Hepatocyte (in vitro differentiated cells): ENCODE data around the gene DENND4C. TPM values are rescaled to one million over a fixed set of nuclear protein-coding genes. Genes with fewer than 3 reads are reported as not detected.
"Not testable (repeated sequence)": the region's sequence is repeated elsewhere in the genome, so short reads cannot be mapped to it uniquely, and the experiment has no call there.

ENCODE experiments used
- DNase-seq: peaks from one replicate; pipeline ENCODE4 v3.0.0-alpha.2; 2016; ENCODE audit warnings: low spot score
- H2AFZ ChIP-seq: fragments of 200-600 bp; sonication (generic); 2 replicates; pipeline ENCODE4 v1.6.0; 2016; ENCODE audit warnings: antibody characterized with exemption, mild to moderate bottlenecking
- H3K27ac ChIP-seq: fragments of 200-600 bp; sonication (generic); 2 replicates; pipeline ENCODE4 v1.5.1; 2016; ENCODE audit warnings: mild to moderate bottlenecking
- H3K27me3 ChIP-seq: fragments of 200-600 bp; sonication (generic); 2 replicates; pipeline ENCODE4 v1.6.1; 2016
- H3K36me3 ChIP-seq: fragments of 200-600 bp; sonication (generic); replicated peaks from 2 replicates; pipeline ENCODE4 v1.5.1; 2016; ENCODE audit warnings: low read depth; ENCODE audit not compliant: insufficient read depth
- H3K4me1 ChIP-seq: fragments of 200-600 bp; sonication (generic); 2 replicates; pipeline ENCODE4 v1.5.1; 2016; ENCODE audit warnings: mild to moderate bottlenecking, moderate library complexity; ENCODE audit not compliant: insufficient read depth
- H3K4me2 ChIP-seq: fragments of 200-600 bp; sonication (generic); 2 replicates; pipeline ENCODE4 v1.6.0; 2016
- H3K4me3 ChIP-seq: fragments of 200-600 bp; sonication (generic); 2 replicates; pipeline ENCODE4 v1.5.1; 2016; ENCODE audit warnings: mild to moderate bottlenecking
- H3K79me2 ChIP-seq: fragments of 200-600 bp; sonication (generic); 2 replicates; pipeline ENCODE4 v1.6.0; 2017; ENCODE audit warnings: mild to moderate bottlenecking
- H3K9me2 ChIP-seq: fragments of 200-600 bp; sonication (generic); replicated peaks from 2 replicates; pipeline ENCODE4 v1.6.0; 2017; ENCODE audit warnings: mild to moderate bottlenecking; ENCODE audit not compliant: insufficient read depth
- H3K9me3 ChIP-seq: fragments of 200-600 bp; sonication (generic); 2 replicates; pipeline ENCODE4 v1.5.1; 2016; ENCODE audit warnings: low read depth, mild to moderate bottlenecking
- H4K20me1 ChIP-seq: fragments of 200-600 bp; sonication (generic); 2 replicates; pipeline ENCODE4 v1.6.0; 2016; ENCODE audit warnings: mild to moderate bottlenecking; ENCODE audit not compliant: insufficient read depth, poor library complexity, severe bottlenecking
- EZH2 ChIP-seq: fragments of 200-600 bp; sonication (generic); IDR thresholded peaks from 2 replicates; pipeline ENCODE4 v1.6.1; 2016; ENCODE audit warnings: antibody characterized with exemption, mild to moderate bottlenecking, borderline replicate concordance
- EZH2phosphoT487 ChIP-seq: fragments of 200-600 bp; sonication (generic); IDR thresholded peaks from one replicate; pipeline ENCODE4 v1.6.1; 2018; ENCODE audit warnings: antibody characterized with exemption, mild to moderate bottlenecking, low read depth, moderate library complexity; ENCODE audit not compliant: unreplicated experiment, severe bottlenecking
- WGBS: methylation state at CpG from one replicate; pipeline ENCODE4 v1.1.6; 2016; ENCODE audit warnings: low lambda C conversion rate; ENCODE audit errors: missing lambda C conversion rate; 5-methylcytosine and 5-hydroxymethylcytosine counted together
- polyA plus RNA-seq: library from polyadenylated mRNA; unstranded; fragments of >200 nt; fragmentation: Nextera tagmentation; extraction: Ambion mirVana; gene quantifications from 2 replicates; pipeline ENCODE4 v1.2.1, GENCODE V29; 2016
- total RNA-seq: library from RNA; depleted of rRNA; stranded (reverse); fragments of >200 nt; gene quantifications from 2 replicates; pipeline ENCODE4 v1.2.3, GENCODE V29; 2014
- TF ChIP-seq, protein P1 (sequence below): fragments of 200-600 bp; sonication (generic); IDR thresholded peaks from 2 replicates; pipeline ENCODE4 v1.5.1; 2016; ENCODE audit warnings: antibody characterized with exemption, mild to moderate bottlenecking; ENCODE audit not compliant: poor library complexity

Gene DENND4C
- total and polyA plus RNA-seq, 2 experiments from 2014 or later = 14.9 to 82.6 TPM

GRCh38 chr9:19252174-19252884 lies 21.8 kb downstream of the DENND4C start:
- Histone ChIP-seq H3K9me3 (no peaks in the 10 kb centered on the region), H3K27me3 (no peaks in the 10 kb centered on the region), H3K4me2 (no peak overlapping the region), H4K20me1 (peaks cover 70% of the 10 kb centered on the region), H3K4me3 (no peak overlapping the region), H3K36me3 (no peaks in the 10 kb centered on the region), H3K4me1 (no peaks in the 10 kb centered on the region), H2AFZ (no peak overlapping the region), H3K27ac (peak overlapping the region; percentile 75), H3K9me2 (no peaks in the 10 kb centered on the region), H3K79me2 (peaks cover 100% of the 10 kb centered on the region)
- no peak for DNase-seq
- 82% methylated on average over 7 of the region's 7 CpGs for WGBS
- TF ChIP-seq EZH2phosphoT487 (no peak), EZH2 (no peak)
- TF ChIP-seq, protein P1, sequence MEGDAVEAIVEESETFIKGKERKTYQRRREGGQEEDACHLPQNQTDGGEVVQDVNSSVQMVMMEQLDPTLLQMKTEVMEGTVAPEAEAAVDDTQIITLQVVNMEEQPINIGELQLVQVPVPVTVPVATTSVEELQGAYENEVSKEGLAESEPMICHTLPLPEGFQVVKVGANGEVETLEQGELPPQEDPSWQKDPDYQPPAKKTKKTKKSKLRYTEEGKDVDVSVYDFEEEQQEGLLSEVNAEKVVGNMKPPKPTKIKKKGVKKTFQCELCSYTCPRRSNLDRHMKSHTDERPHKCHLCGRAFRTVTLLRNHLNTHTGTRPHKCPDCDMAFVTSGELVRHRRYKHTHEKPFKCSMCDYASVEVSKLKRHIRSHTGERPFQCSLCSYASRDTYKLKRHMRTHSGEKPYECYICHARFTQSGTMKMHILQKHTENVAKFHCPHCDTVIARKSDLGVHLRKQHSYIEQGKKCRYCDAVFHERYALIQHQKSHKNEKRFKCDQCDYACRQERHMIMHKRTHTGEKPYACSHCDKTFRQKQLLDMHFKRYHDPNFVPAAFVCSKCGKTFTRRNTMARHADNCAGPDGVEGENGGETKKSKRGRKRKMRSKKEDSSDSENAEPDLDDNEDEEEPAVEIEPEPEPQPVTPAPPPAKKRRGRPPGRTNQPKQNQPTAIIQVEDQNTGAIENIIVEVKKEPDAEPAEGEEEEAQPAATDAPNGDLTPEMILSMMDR = no peak

- Histone ChIP-seq H3K4me3 (no peak overlapping the region), H3K9me2 (no peaks in the 10 kb centered on the region), H3K4me2 (no peak overlapping the region), H4K20me1 (peaks cover 67% of the 10 kb centered on the region), H3K27ac (no peak overlapping the region), H3K9me3 (no peaks in the 10 kb centered on the region), H3K79me2 (peaks cover 100% of the 10 kb centered on the region), H3K36me3 (no peaks in the 10 kb centered on the region), H3K4me1 (no peaks in the 10 kb centered on the region), H2AFZ (no peak overlapping the region), H3K27me3 (no peaks in the 10 kb centered on the region)
- no peak for DNase-seq
- WGBS = 94% methylated on average over 4 of the region's 4 CpGs
- TF ChIP-seq, protein P1 = no peak
- no peak for TF ChIP-seq EZH2phosphoT487
These were observed 22.4 kb downstream of the DENND4C start for GRCh38 chr9:19252885-19253219.

GRCh38 chr9:19255112-19255511 lies 24.6 kb downstream of the DENND4C start:
- no peaks in the 10 kb centered on the region for H3K36me3 ChIP-seq
- H3K79me2 ChIP-seq = peaks cover 100% of the 10 kb centered on the region
- WGBS = 96% methylated on average over 2 of the region's 2 CpGs
- H3K9me3 ChIP-seq = no peaks in the 10 kb centered on the region
- H3K4me3 ChIP-seq = no peak overlapping the region
- peaks cover 67% of the 10 kb centered on the region for H4K20me1 ChIP-seq
- DNase-seq = no peak
- H3K9me2 ChIP-seq = no peaks in the 10 kb centered on the region
- H2AFZ ChIP-seq = no peak overlapping the region
- H3K4me2 ChIP-seq = no peak overlapping the region
- H3K27me3 ChIP-seq = no peaks in the 10 kb centered on the region
- no peaks in the 10 kb centered on the region for H3K4me1 ChIP-seq
- no peak for TF ChIP-seq EZH2
- TF ChIP-seq, protein P1 = no peak
- no peak for TF ChIP-seq EZH2phosphoT487
- no peak overlapping the region for H3K27ac ChIP-seq

GRCh38 chr9:19255821-19256220 lies 25.3 kb downstream of the DENND4C start:
- Histone ChIP-seq H2AFZ (no peak overlapping the region), H3K4me3 (no peak overlapping the region), H4K20me1 (peaks cover 70% of the 10 kb centered on the region), H3K27ac (no peak overlapping the region), H3K4me1 (no peaks in the 10 kb centered on the region), H3K4me2 (no peak overlapping the region), H3K36me3 (no peaks in the 10 kb centered on the region), H3K27me3 (no peaks in the 10 kb centered on the region), H3K9me2 (no peaks in the 10 kb centered on the region), H3K9me3 (no peaks in the 10 kb centered on the region), H3K79me2 (peaks cover 100% of the 10 kb centered on the region)
- DNase-seq = no peak
- TF ChIP-seq, protein P1 = no peak
- TF ChIP-seq EZH2phosphoT487 = no peak
- TF ChIP-seq EZH2 = no peak

DNA sequence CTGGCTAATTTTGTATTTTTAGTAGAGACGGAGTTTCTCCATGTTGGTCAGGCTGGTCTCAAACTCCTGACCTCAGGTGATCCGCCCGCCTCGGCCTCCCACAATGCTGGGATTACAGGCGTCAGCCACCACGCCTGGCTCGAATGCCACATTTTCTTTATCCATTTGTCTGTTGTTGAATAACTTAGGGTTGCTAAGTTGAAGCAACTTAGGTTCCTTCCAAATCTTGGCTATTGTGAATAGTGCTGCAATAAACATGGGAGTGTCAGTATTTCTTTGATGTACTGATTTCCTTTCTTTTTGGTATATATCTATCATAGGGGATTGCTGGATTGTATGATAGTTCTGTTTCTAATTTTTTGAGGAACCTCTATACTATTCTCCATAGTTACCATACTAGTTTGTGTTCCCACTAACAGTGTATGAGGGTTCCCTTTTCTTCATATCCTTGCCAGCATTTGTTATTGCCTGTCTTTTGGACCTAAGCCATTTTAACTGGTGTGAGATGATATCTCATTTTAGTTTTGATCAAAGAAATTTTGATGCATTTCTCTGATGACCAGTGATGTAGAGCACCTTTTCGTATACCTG lies 29.3 kb downstream of the DENND4C start:
- not testable (repeated sequence) for DNase-seq, H3K27ac ChIP-seq, H2AFZ ChIP-seq, H3K9me3 ChIP-seq, H3K27me3 ChIP-seq, H3K4me3 ChIP-seq, H3K4me2 ChIP-seq, H3K36me3 ChIP-seq, H3K9me2 ChIP-seq, H3K4me1 ChIP-seq
- WGBS = 95% methylated on average over 8 of the region's 8 CpGs
- Histone ChIP-seq H3K79me2 (peaks cover 100% of the 10 kb centered on the region), H4K20me1 (peaks cover 71% of the 10 kb centered on the region)
